ENCODE results near the gene BPIFA3. TPM values are rescaled to one million over a fixed set of nuclear protein-coding genes. Genes with fewer than 3 reads are reported as not detected.

Gene BPIFA3
- total RNA-seq, 4 donors from 2014 or later = not detected

- Histone ChIP-seq H3K27me3 (peaks cover 0 to 3% (median 0%) of the 10 kb centered on the region in 3 donors), H3K4me1 (no peaks in the 10 kb centered on the region), H3K9me3 (no peaks in the 10 kb centered on the region), H3K36me3 (no peaks in the 10 kb centered on the region), H3K4me3 (no peak overlapping the region), H3K27ac (no peak overlapping the region)
- ATAC-seq (no peak), DNase-seq (no peak)
- intact Hi-C loops (cut with DNase I; ENCODE audit: low total_unique reads) (no loop called here), in situ Hi-C loops (cut with MboI; ENCODE audit: low sequenced_read_pairs in 4 of 4) (loop anchor here in 2 of 4 donors (25.0 kb wide), 2 partner anchors 364 to 489 kb away; no protein-coding TSS in a partner anchor)
- TF ChIP-seq CTCF (IDR thresholded peaks at IDR 0.05 in 4 of 5, conservative IDR thresholded peaks at IDR 0.05 in 1 of 5) (no peak), POLR2A (IDR thresholded peaks at IDR 0.05) (no peak)
Observed at GRCh38 chr20:33276303-33277113, 59.4 kb downstream of the BPIFA3 start.

Other genes starting within 250 kb of the BPIFA3 start
- gene SUN5, start 212.9 kb upstream of the BPIFA3 start, total RNA-seq = not detected
- gene BPIFB2, start 209.6 kb upstream of the BPIFA3 start, total RNA-seq = not detected
- gene BPIFB6, start 185.7 kb upstream of the BPIFA3 start, total RNA-seq = not detected
- gene BPIFB3, start 163.4 kb upstream of the BPIFA3 start, total RNA-seq = not detected
- gene BPIFB4, start 137.7 kb upstream of the BPIFA3 start, total RNA-seq = not detected
- gene BPIFA2, start 49.2 kb upstream of the BPIFA3 start, total RNA-seq = not detected
- gene BPIFA1, start 18.6 kb downstream of the BPIFA3 start, total RNA-seq = not detected
- not detected for gene BPIFB1, start 65.9 kb downstream of the BPIFA3 start, total RNA-seq
- gene CDK5RAP1, start 184.2 kb downstream of the BPIFA3 start, total RNA-seq = 10 to 100 TPM; 23.2 to 27.6 (median 25.8) TPM
- 100 to 1,000 TPM; 198 to 320 (median 219) TPM for gene SNTA1, start 226.4 kb downstream of the BPIFA3 start, total RNA-seq